GM18511 (cell line): Measurements from ENCODE around the gene TNS3.
A peak's percentile ranks its signal among the peaks of the same experiment; 100 is the strongest.

Experiments used
- ATAC-seq: cut with Tn5 transposase; IDR thresholded peaks from one replicate; pipeline ENCODE4 v1.9.1; 2021; ENCODE audit warnings: mild to moderate bottlenecking, moderate library complexity; ENCODE audit not compliant: unreplicated experiment

TNS3 gene

GRCh38 chr7:47508389-47509380 lies 73.2 kb downstream of the TNS3 start:
- ATAC-seq, result no peak

DNA sequence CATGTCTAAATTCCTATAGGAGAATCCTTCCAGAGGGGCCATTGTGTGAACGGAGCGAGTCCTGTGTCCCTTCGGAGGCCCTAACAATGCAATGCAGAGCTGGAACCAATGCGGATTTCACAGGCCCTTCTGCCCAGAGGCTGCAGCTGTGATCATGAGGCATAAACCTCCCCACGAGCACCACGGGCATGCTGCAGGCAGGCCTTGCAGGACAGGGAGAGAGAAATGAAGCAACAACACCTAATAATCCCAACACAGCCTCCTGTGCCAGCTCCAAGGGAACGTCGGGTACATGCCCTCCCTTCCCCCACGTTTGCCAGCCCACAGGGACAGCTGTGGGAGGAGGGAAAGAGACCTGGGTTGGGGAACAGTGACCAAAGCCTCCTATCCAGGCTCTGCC lies 74.4 kb downstream of the TNS3 start:
- no peak for ATAC-seq

- no peak for ATAC-seq
These were observed 75.2 kb downstream of the TNS3 start for GRCh38 chr7:47506382-47507339.

GRCh38 chr7:47505312-47506007 lies 76.5 kb downstream of the TNS3 start:
- ATAC-seq, result no peak

DNA sequence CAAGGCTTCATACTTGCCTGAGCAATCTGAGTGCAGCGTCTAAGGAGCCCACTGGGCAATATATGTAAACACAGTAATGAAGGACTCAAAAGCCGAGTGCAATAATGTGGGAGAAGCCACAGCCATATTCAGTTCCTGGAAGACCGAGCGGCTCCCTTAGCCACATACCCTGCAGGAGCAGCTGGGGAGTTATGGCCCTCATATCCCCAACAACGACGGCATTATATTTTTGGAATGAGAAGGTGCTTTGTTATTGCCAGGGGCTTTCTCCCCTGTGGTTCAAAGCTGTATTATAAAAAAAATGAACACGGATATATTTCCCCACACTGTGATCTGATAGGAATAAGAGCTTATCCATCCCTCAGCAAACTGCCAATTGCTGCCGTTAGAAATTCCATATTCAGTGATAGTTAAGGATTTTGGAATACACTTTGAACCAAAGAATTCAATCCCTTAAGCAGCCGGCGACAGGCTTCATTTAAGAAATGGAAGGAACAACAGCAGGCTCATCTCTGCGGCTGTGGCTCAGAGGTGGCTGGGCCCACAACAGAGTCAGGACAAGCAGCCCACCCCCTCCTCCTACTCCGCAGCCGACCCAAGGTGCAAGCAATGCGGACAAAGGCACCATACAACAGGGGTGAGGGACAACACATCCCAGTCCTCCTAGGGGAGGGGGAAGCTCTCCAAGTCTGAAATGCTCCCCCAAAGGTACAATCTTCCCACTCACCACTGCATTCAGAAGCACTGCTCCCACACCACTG lies 77.2 kb downstream of the TNS3 start:
- ATAC-seq, result no peak

DNA sequence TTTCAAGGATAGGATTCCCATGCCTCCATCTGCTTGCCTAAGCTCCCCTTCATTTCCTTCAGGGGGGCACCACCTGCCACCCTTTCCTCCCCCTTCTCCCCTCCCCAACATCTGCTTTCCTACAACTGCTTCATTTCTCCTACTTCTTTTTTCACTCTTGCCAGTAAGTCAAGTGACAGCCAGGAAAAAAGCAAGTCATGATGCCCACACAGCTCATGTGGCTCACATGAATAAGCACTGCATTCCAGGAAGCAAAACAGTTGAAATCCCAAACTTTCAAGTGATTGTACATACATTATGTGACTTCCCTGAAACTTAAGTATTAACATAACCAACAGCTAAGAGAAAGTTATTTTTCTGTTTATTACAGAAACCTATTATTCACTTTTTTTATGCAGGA lies 78.6 kb downstream of the TNS3 start:
- no peak for ATAC-seq

GRCh38 chr7:47502240-47502877 lies 79.6 kb downstream of the TNS3 start:
- no peak for ATAC-seq

- ATAC-seq, result no peak
These were observed 80.5 kb downstream of the TNS3 start for GRCh38 chr7:47501406-47501805.

- no peak for ATAC-seq
These were observed 81.8 kb downstream of the TNS3 start for GRCh38 chr7:47500103-47500563.

- no peak for ATAC-seq
These were observed 83.5 kb downstream of the TNS3 start for GRCh38 chr7:47498229-47499056.

DNA sequence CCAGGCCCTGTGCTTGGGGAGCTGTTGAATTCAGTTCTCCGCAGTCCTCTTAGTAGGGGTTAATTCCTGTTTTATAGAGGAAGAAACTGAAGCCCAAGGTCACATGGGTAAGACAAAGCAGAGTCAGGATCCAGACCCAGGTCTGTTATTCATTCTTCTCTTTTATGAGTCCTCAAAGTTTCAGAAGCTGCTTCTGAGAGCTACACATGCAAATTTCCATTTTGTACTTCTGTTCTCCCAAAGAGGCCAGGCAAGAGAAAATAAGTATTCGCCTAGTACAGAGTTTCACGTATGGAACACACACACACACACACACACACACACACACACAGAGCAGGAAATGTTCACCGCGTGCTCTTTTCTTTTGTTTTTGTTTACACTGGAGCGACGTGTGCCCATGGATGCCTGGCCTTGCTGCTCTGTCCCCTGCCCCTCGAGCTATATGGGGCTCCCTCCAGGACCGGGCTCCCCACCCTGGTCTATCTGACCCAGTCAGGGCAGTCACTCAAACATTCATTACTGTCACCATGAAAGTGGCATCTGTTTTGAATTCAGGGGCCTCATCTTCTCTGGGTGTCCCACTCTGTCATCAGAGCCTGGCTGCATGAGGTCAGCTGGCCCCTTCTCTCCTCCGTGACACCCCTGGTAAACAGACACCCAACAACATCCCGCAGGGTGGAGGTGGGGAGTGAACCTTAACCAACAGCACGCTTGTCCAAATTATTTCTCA lies 84.4 kb downstream of the TNS3 start:
- ATAC-seq, result peak; percentile 90

DNA sequence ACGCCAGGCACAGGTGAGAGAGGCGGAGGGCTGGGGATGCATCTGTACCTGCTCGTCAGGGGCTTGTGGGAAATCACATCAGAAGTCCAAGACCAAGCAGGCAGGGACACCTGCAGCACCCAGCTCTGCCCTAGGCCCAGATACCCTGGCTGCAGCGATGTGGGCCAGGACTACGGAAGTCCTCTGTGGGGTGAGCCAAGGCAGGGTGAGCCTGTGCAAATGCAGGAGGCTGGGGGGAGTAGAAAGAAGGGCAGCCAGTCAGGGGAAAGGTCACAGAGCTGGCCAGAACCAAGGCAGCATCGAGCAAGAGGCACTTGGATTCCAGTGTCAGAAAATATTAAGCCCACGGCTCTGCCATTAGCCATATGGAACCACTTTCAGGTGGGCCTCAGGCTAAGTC lies 85.2 kb downstream of the TNS3 start:
- ATAC-seq, result no peak

GRCh38 chr7:47496056-47496665 lies 85.8 kb downstream of the TNS3 start:
- no peak for ATAC-seq

GRCh38 chr7:47493976-47494911 lies 87.7 kb downstream of the TNS3 start:
- no peak for ATAC-seq

- no peak for ATAC-seq
These were observed 89.1 kb downstream of the TNS3 start for GRCh38 chr7:47492716-47493325.
